SK-N-SH (cell line): ENCODE data around the gene PCSK6. TPM values are rescaled to one million over a fixed set of nuclear protein-coding genes. Genes with fewer than 3 reads are reported as not detected.

Experiments
- CTCF ChIA-PET: fragments of 300-600, 350-600 bp; formaldehyde crosslinking; extraction: SDS; loops from one replicate; lab custom pipeline; 2021; lab: Yijun Ruan, JAX
- POLR2A ChIA-PET: fragments of 350-600 bp; sonication (Branson Sonifier 250); formaldehyde crosslinking; extraction: SDS; loops from one replicate; lab custom pipeline; 2020; ENCODE audit warnings: antibody characterized with exemption, inconsistent platforms; lab: Yijun Ruan, JAX
- DNase-seq: peaks from one replicate; pipeline ENCODE4 v3.0.0; 2012
- H2AFZ ChIP-seq: fragments of 200-600 bp; sonication (generic); 2 replicates; pipeline ENCODE4 v1.8.1; 2016; ENCODE audit warnings: antibody characterized with exemption, mild to moderate bottlenecking, low read depth
- H3F3A ChIP-seq: fragments of 200-600 bp; sonication (generic); replicated peaks from 2 replicates; pipeline ENCODE3; 2016; ENCODE audit warnings: antibody characterized with exemption, mild to moderate bottlenecking; ENCODE audit not compliant: insufficient read depth
- H3K27ac ChIP-seq, 2 experiments: fragments of 200-500 bp in 1 of 2; fragments of 200-600 bp in 1 of 2; sonication (Bioruptor generic) in 1 of 2; sonication (generic), shearing (Covaris generic) in 1 of 2; 2 replicates each; pipeline versions ENCODE4 v1.5.1 to v1.6.1; 2014 to 2016; ENCODE audit warnings: low read depth in 2 of 2, inconsistent platforms in 1 of 2, low read length in 1 of 2, mild to moderate bottlenecking in 1 of 2, mixed read lengths in 1 of 2
- H3K27me3 ChIP-seq: fragments of 200-600 bp; sonication (generic), shearing (Covaris generic); 2 replicates; pipeline ENCODE4 v1.6.1; 2016; ENCODE audit warnings: mixed run types; ENCODE audit not compliant: insufficient read depth
- H3K36me3 ChIP-seq, 2 experiments: fragments of 200-500 bp in 1 of 2; fragments of 200-600 bp in 1 of 2; sonication (Bioruptor generic) in 1 of 2; sonication (generic) in 1 of 2; replicated peaks in 1 of 2; 2 replicates each; pipeline versions ENCODE3 to v1.5.1; 2014 to 2016; ENCODE audit warnings: low read length in 1 of 2, mild to moderate bottlenecking in 1 of 2; ENCODE audit not compliant: insufficient read depth in 2 of 2, control insufficient read depth in 1 of 2
- H3K4me1 ChIP-seq, 2 experiments: fragments of 200-500 bp in 1 of 2; fragments of 200-600 bp in 1 of 2; sonication (Bioruptor generic) in 1 of 2; sonication (generic), shearing (Covaris generic) in 1 of 2; 2 replicates each; pipeline versions ENCODE4 v1.5.1 to v1.6.1; 2014 to 2016; ENCODE audit warnings: low read depth in 1 of 2, low read length in 1 of 2, mixed run types in 1 of 2; ENCODE audit not compliant: insufficient read depth in 2 of 2, control insufficient read depth in 1 of 2
- H3K4me2 ChIP-seq: fragments of 200-600 bp; sonication (generic), shearing (Covaris generic); 2 replicates; pipeline ENCODE4 v1.6.1; 2017; ENCODE audit warnings: mixed run types
- H3K4me3 ChIP-seq, 2 experiments: fragments of 200-500 bp in 1 of 2; fragments of 200-600 bp in 1 of 2; sonication (Bioruptor generic) in 1 of 2; sonication (generic), shearing (Covaris generic) in 1 of 2; 2 replicates each; pipeline versions ENCODE4 v1.5.1 to v1.8.1; 2014 to 2016; ENCODE audit warnings: low read depth in 2 of 2, inconsistent platforms in 1 of 2, low read length in 1 of 2, mild to moderate bottlenecking in 1 of 2, mixed read lengths in 1 of 2, moderate library complexity in 1 of 2
- H3K79me2 ChIP-seq: fragments of 200-600 bp; sonication (generic); 2 replicates; pipeline ENCODE4 v1.8.1; 2017; ENCODE audit warnings: mild to moderate bottlenecking; ENCODE audit not compliant: insufficient read depth
- H3K9ac ChIP-seq: fragments of 200-600 bp; sonication (generic); 2 replicates; pipeline ENCODE4 v1.6.1; 2017; ENCODE audit warnings: mixed run types
- H3K9me2 ChIP-seq: fragments of 200-600 bp; sonication (generic); 2 replicates; pipeline ENCODE4 v1.6.1; 2017; ENCODE audit warnings: mixed run types
- H3K9me3 ChIP-seq: fragments of 200-600 bp; sonication (generic); 2 replicates; pipeline ENCODE4 v1.6.1; 2017; ENCODE audit warnings: mixed run types, mild to moderate bottlenecking, moderate library complexity
- H4K20me1 ChIP-seq: fragments of 200-600 bp; sonication (generic); 2 replicates; pipeline ENCODE4 v1.6.1; 2017; ENCODE audit warnings: mild to moderate bottlenecking, mixed run types; ENCODE audit not compliant: insufficient read depth
- EZH2phosphoT487 ChIP-seq: fragments of 200-600 bp; sonication (generic); IDR thresholded peaks from 2 replicates; pipeline ENCODE4 v1.6.1; 2017; ENCODE audit warnings: low read depth, mixed run types, mild to moderate bottlenecking, antibody characterized with exemption, moderate library complexity, borderline replicate concordance
- FOSL2 ChIP-seq: IDR thresholded peaks from 2 replicates; pipeline ENCODE4 v1.4.0; 2012; ENCODE audit warnings: low read depth, mild to moderate bottlenecking, moderate library complexity, borderline replicate concordance
- FOXJ3 ChIP-seq: sonication (generic); formaldehyde crosslinking; IDR thresholded peaks from 2 replicates; pipeline ENCODE4 v1.5.1; 2020; ENCODE audit warnings: mild to moderate bottlenecking, missing genetic modification reagents
- GABPA ChIP-seq: IDR thresholded peaks from 2 replicates; pipeline ENCODE4 v1.4.0; 2012; ENCODE audit warnings: low read depth, mild to moderate bottlenecking
- MXI1 ChIP-seq: IDR thresholded peaks from 2 replicates; pipeline ENCODE4 v1.6.1; 2012; ENCODE audit warnings: mild to moderate bottlenecking, low read depth, low read length, improper control_type of control experiment
- NRF1 ChIP-seq: IDR thresholded peaks from 2 replicates; pipeline ENCODE4 v1.6.1; 2012; ENCODE audit warnings: low read depth, mild to moderate bottlenecking, low read length
- PBX3 ChIP-seq: IDR thresholded peaks from 2 replicates; pipeline ENCODE4; 2012
- POLR2AphosphoS5 ChIP-seq: IDR thresholded peaks from 2 replicates; pipeline ENCODE4 v1.6.1; 2012; ENCODE audit warnings: low read depth, low read length
- RAD21 ChIP-seq: IDR thresholded peaks from 2 replicates; pipeline ENCODE4 v1.6.1; 2012; ENCODE audit warnings: mild to moderate bottlenecking, low read length
- RCOR1 ChIP-seq: fragments of 150-350 bp; IDR thresholded peaks from 2 replicates; pipeline ENCODE4 v1.6.1; 2017; ENCODE audit warnings: antibody characterized with exemption, low read length
- RFX5 ChIP-seq: IDR thresholded peaks from 2 replicates; pipeline ENCODE4 v1.6.1; 2012; ENCODE audit warnings: mild to moderate bottlenecking, improper control_type of control experiment, low read length
- SMC3 ChIP-seq: IDR thresholded peaks from 2 replicates; pipeline ENCODE4 v1.6.1; 2012; ENCODE audit warnings: low read depth, low read length, improper control_type of control experiment
- TCF12 ChIP-seq: IDR thresholded peaks from 2 replicates; pipeline ENCODE4 v1.4.0; 2012
- TEAD4 ChIP-seq: IDR thresholded peaks from 2 replicates; pipeline ENCODE4 v1.4.0; 2012; ENCODE audit warnings: mild to moderate bottlenecking, borderline replicate concordance; ENCODE audit not compliant: insufficient read depth
- USF1 ChIP-seq: IDR thresholded peaks from 2 replicates; pipeline ENCODE4 v1.4.0; 2012; ENCODE audit warnings: low read depth, borderline replicate concordance
- ZBTB33 ChIP-seq: IDR thresholded peaks from 2 replicates; pipeline ENCODE4 v1.4.0; 2012; ENCODE audit warnings: low read depth, borderline replicate concordance
- WGBS: methylation state at CpG from one replicate; pipeline ENCODE4 v1.1.6; 2017; ENCODE audit warnings: low lambda C conversion rate; 5-methylcytosine and 5-hydroxymethylcytosine counted together
- polyA plus RNA-seq, 3 experiments: library from polyadenylated mRNA; depleted of rRNA; stranded (reverse); fragments of >200 nt; gene quantifications; 2 replicates each; pipeline ENCODE4 v1.2.3, GENCODE V29; 2012
- TF ChIP-seq, protein P1 (sequence below): fragments of 150-350 bp; IDR thresholded peaks from 2 replicates; pipeline ENCODE4 v1.6.1; 2017; ENCODE audit warnings: antibody characterized with exemption, low read length, low read depth, borderline replicate concordance
- TF ChIP-seq, protein P2 (sequence below): fragments of 150-350 bp; IDR thresholded peaks from 2 replicates; pipeline ENCODE4 v1.6.1; 2016; ENCODE audit warnings: mild to moderate bottlenecking, low read depth, low read length

Gene PCSK6
- polyA plus RNA-seq, 1 of the 3 experiments (the other 2 are of a cell fraction): 0.03 TPM

DNA sequence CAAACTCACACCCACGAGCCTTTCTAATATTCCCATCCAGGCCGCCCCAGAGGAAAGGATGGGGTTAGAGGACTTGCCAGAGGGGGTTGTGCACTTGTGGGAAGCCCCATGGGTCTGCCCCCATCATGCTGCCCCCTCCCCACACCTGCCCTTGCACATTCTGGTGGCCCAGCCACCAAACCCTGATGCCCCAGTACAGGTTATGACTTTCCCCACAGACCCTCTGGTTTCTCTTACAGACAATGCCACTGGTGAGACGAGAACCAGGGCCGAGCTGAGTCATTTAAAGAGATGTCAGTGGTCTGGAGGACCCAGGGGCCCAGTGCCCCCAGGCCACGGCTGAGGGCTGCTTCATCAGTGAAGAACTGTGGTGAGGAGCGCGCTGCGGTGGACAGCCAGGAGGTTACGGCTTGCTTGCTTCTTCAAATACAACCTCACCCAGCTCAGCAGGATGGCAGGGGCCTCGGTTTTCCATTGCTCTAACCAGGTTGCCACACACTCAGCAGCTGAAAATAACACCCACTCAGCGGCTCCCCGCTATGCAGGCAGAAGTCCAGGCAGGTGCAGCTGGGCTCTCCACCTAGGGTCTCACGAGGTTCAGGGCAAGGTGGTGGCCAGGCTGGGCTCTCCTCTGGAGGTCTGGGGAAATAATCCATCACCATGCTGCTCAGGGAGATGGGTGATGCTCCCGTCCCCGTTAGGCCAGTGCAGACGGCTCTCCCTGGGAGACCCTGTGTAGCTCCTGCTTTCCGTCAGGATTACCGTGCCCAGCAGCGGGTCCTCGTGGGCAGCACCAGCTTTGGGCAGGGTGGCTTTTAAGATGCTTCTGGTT, 180.7 kb downstream of the PCSK6 start:
- no peak overlapping the region for H3K4me2 ChIP-seq
- ChIA-PET POLR2A (no interaction called here), CTCF (interaction anchor here (0.9 to 10.4 kb wide), 2 partner anchors 193 to 332 kb away, joined by 3 to 125 read pairs; no protein-coding TSS in a partner anchor)
- TF ChIP-seq FOXJ3 (CRISPR knock-in tag) (no peak), TCF12 (no peak), RAD21 (no peak), NRF1 (no peak), TEAD4 (no peak), PBX3 (no peak), USF1 (no peak), GABPA (no peak), RFX5 (no peak), RCOR1 (no peak), FOSL2 (no peak), SMC3 (no peak), MXI1 (no peak), POLR2AphosphoS5 (no peak), ZBTB33 (no peak), EZH2phosphoT487 (no peak)
- TF ChIP-seq, protein P1, sequence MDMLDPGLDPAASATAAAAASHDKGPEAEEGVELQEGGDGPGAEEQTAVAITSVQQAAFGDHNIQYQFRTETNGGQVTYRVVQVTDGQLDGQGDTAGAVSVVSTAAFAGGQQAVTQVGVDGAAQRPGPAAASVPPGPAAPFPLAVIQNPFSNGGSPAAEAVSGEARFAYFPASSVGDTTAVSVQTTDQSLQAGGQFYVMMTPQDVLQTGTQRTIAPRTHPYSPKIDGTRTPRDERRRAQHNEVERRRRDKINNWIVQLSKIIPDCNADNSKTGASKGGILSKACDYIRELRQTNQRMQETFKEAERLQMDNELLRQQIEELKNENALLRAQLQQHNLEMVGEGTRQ: no peak
- TF ChIP-seq, protein P2, sequence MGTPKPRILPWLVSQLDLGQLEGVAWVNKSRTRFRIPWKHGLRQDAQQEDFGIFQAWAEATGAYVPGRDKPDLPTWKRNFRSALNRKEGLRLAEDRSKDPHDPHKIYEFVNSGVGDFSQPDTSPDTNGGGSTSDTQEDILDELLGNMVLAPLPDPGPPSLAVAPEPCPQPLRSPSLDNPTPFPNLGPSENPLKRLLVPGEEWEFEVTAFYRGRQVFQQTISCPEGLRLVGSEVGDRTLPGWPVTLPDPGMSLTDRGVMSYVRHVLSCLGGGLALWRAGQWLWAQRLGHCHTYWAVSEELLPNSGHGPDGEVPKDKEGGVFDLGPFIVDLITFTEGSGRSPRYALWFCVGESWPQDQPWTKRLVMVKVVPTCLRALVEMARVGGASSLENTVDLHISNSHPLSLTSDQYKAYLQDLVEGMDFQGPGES: no peak
- H4K20me1 ChIP-seq: no peaks in the 10 kb centered on the region
- peak; percentile 12 for DNase-seq
- H3K9ac ChIP-seq: no peak overlapping the region
- H3K9me2 ChIP-seq: no peaks in the 10 kb centered on the region
- H3K4me3 ChIP-seq: no peak overlapping the region
- H3K9me3 ChIP-seq: no peaks in the 10 kb centered on the region
- H3K79me2 ChIP-seq: no peaks in the 10 kb centered on the region
- no peaks in the 10 kb centered on the region; a peak in 1 of 4 replicates for H3K4me1 ChIP-seq
- H3K36me3 ChIP-seq: no peaks in the 10 kb centered on the region
- WGBS: 74% methylated on average over 13 of the region's 20 CpGs
- no peak overlapping the region for H2AFZ ChIP-seq
- no peak overlapping the region for H3K27ac ChIP-seq
- H3F3A ChIP-seq: no peaks in the 10 kb centered on the region
- H3K27me3 ChIP-seq: no peaks in the 10 kb centered on the region
